ENCODE measurements around the gene SEL1L3. TPM values are rescaled to one million over a fixed set of nuclear protein-coding genes. Genes with fewer than 3 reads are reported as not detected.

Gene SEL1L3
- total RNA-seq, 4 donors from 2014 or later = 0.73 to 4.1 (median 2.2) TPM

- Histone ChIP-seq H3K9me3 (no peaks in the 10 kb centered on the region), H3K27ac (no peak overlapping the region), H3K4me1 (no peaks in the 10 kb centered on the region), H3K36me3 (no peaks in the 10 kb centered on the region), H3K4me3 (no peak overlapping the region), H3K27me3 (no peaks in the 10 kb centered on the region)
- intact Hi-C loops (cut with DNase I; ENCODE audit: low total_unique reads) (no loop called here), in situ Hi-C loops (cut with MboI; ENCODE audit: low sequenced_read_pairs in 4 of 4) (no loop called here)
- no peak for TF ChIP-seq POLR2A (IDR thresholded peaks at IDR 0.05)
- TF ChIP-seq CTCF (IDR thresholded peaks at IDR 0.05 in 4 of 5, conservative IDR thresholded peaks at IDR 0.05 in 1 of 5) = no peak
- ATAC-seq = no peak
- no peak for DNase-seq
These were observed 80.3 kb downstream of the SEL1L3 start for GRCh38 chr4:25782482-25782881.

- in situ Hi-C loops (cut with MboI; ENCODE audit: low sequenced_read_pairs in 4 of 4) = loop anchor here in 1 of 4 donors (10.0 kb wide), 1 partner anchor 334 kb away; no protein-coding TSS in a partner anchor
These were observed 83.8 kb downstream of the SEL1L3 start for GRCh38 chr4:25779021-25779420.

GRCh38 chr4:25776795-25777194 lies 86.0 kb downstream of the SEL1L3 start:
- Histone ChIP-seq H3K27ac (no peak overlapping the region), H3K9me3 (no peaks in the 10 kb centered on the region), H3K4me3 (no peak overlapping the region), H3K4me1 (no peaks in the 10 kb centered on the region), H3K36me3 (no peaks in the 10 kb centered on the region), H3K27me3 (no peaks in the 10 kb centered on the region)
- intact Hi-C loops (cut with DNase I; ENCODE audit: low total_unique reads) = no loop called here
- DNase-seq (no peak), ATAC-seq (no peak)
- TF ChIP-seq POLR2A (IDR thresholded peaks at IDR 0.05) (no peak), CTCF (IDR thresholded peaks at IDR 0.05 in 4 of 5, conservative IDR thresholded peaks at IDR 0.05 in 1 of 5) (no peak)
- in situ Hi-C loops (cut with MboI; ENCODE audit: low sequenced_read_pairs in 4 of 4) = loop anchor here in 1 of 4 donors (10.0 kb wide), 1 partner anchor 332 kb away; no protein-coding TSS in a partner anchor

More at GRCh38 chr4:25779021-25779420, 83.8 kb downstream of the SEL1L3 start:
- Histone ChIP-seq H3K27ac (no peak overlapping the region), H3K4me3 (no peak overlapping the region), H3K27me3 (no peaks in the 10 kb centered on the region), H3K36me3 (no peaks in the 10 kb centered on the region), H3K4me1 (no peaks in the 10 kb centered on the region), H3K9me3 (no peaks in the 10 kb centered on the region)
- DNase-seq = no peak
- TF ChIP-seq CTCF (IDR thresholded peaks at IDR 0.05 in 4 of 5, conservative IDR thresholded peaks at IDR 0.05 in 1 of 5) = no peak
- TF ChIP-seq POLR2A (IDR thresholded peaks at IDR 0.05) = no peak
- no peak for ATAC-seq
- intact Hi-C loops (cut with DNase I; ENCODE audit: low total_unique reads) = no loop called here

GRCh38 chr4:25775166-25775565 lies 87.6 kb downstream of the SEL1L3 start:
- intact Hi-C loops (cut with DNase I; ENCODE audit: low total_unique reads) = no loop called here
- no peak overlapping the region for H3K27ac ChIP-seq
- no peak overlapping the region for H3K4me3 ChIP-seq

More at GRCh38 chr4:25775166-25775565, 87.6 kb downstream of the SEL1L3 start:
- ATAC-seq = no peak
- DNase-seq = no peak
- Histone ChIP-seq H3K4me1 (no peaks in the 10 kb centered on the region), H3K36me3 (no peaks in the 10 kb centered on the region), H3K9me3 (no peaks in the 10 kb centered on the region), H3K27me3 (no peaks in the 10 kb centered on the region)
- in situ Hi-C loops (cut with MboI; ENCODE audit: low sequenced_read_pairs in 4 of 4) = loop anchor here in 1 of 4 donors (10.0 kb wide), 1 partner anchor 330 kb away; no protein-coding TSS in a partner anchor
- TF ChIP-seq POLR2A (IDR thresholded peaks at IDR 0.05) = no peak
- TF ChIP-seq CTCF (IDR thresholded peaks at IDR 0.05 in 4 of 5, conservative IDR thresholded peaks at IDR 0.05 in 1 of 5) = no peak

Data from gastrocnemius medialis (tissue), 4 donors.